G401.6 (cell line): ENCODE measurements around the gene KIF1C.
"Not testable (repeated sequence)": the region's sequence is repeated elsewhere in the genome, so short reads cannot be mapped to it uniquely, and the experiment has no call there.

Source experiments
- FAIRE-seq: peaks from 2 replicates; lab custom pipeline; 2012; peaks lifted over from hg19 to GRCh38; lab: Jason Lieb, UNC

Gene KIF1C

DNA sequence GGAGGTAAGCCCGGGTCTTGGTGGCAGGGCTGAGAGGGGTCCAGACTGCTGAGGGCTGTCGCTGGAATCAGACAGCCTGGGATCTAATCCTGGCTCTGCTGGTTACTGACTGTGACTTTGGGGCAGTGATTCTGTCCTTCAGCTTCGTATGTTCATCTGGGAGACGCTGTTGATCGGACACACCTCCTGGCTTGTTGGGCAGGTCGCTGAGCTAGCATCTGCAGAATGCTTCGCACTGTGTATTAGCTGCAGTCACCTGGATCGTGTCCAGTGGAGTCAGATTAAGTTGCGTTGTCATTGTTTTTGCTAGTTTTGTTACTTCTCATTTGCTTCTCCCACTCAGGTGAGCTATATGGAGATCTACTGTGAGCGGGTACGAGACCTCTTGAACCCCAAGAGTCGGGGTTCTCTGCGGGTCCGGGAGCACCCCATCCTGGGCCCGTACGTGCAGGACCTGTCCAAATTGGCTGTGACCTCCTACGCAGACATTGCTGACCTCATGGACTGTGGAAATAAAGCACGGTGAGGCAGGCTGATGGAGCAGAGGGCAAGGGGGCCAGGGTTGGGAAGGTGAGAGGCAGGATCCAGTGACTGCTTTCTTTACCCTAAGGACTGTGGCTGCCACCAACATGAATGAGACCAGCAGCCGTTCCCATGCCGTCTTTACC lies 4.5 kb downstream of the KIF1C start:
- no peak for FAIRE-seq

- no peak for FAIRE-seq
Measured at GRCh38 chr17:5003214-5003867, 5.6 kb downstream of the KIF1C start.

DNA sequence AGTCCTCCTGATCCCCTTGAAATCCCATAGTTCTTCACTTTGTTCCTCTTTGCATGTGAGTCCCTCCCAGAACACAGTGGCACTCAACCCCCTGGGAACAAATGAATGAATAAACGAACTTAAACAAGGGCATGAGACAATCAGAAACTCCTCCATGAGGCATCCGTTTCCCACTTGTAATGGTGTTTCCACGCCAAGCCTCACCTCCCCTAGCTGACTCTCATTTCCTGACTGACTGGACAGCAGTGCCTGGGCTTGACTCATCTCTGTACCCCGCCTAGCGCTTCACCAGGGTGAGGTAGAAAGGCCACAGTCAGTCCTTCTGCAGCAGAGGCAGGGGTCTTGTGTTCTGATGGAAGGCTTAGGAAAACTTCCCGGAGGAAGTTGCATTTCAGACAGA lies 14.2 kb downstream of the KIF1C start:
- FAIRE-seq, result no peak

DNA sequence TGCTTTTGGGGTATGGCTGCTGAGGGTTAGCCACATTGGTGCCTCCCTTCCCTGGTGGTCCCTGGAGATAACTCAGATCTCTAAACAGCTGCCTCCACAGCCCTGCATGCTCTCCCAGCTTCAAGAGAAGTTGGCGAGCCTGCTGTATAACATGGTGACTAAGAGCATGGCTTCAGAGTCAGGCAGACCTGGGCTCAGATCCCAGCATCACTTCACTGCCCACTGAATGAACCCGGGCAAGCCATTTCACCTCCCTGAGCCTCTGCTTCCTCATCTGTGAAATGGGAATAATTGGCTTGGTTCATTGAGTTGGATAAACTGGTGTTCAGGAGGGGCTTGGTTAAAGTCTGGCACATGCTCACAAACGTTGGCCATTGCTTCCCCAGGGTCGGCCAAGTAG lies 16.6 kb downstream of the KIF1C start:
- FAIRE-seq, result no peak

- FAIRE-seq, result no peak
Measured at GRCh38 chr17:5019475-5019956, 21.8 kb downstream of the KIF1C start.

- FAIRE-seq, result no peak
Measured at GRCh38 chr17:5020502-5021023, 22.8 kb downstream of the KIF1C start.

DNA sequence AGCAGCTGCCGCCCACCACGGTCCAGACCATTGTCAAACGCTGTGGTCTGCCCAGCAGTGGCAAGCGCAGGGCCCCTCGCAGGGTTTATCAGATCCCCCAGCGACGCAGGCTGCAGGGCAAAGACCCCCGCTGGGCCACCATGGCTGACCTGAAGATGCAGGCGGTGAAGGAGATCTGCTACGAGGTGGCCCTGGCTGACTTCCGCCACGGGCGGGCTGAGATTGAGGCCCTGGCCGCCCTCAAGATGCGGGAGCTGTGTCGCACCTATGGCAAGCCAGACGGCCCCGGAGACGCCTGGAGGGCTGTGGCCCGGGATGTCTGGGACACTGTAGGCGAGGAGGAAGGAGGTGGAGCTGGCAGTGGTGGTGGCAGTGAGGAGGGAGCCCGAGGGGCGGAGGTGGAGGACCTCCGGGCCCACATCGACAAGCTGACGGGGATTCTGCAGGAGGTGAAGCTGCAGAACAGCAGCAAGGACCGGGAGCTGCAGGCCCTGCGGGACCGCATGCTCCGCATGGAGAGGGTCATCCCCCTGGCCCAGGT lies 24.5 kb downstream of the KIF1C start:
- no peak for FAIRE-seq

- no peak for FAIRE-seq
Measured at GRCh38 chr17:5023588-5024147, 25.9 kb downstream of the KIF1C start.

DNA sequence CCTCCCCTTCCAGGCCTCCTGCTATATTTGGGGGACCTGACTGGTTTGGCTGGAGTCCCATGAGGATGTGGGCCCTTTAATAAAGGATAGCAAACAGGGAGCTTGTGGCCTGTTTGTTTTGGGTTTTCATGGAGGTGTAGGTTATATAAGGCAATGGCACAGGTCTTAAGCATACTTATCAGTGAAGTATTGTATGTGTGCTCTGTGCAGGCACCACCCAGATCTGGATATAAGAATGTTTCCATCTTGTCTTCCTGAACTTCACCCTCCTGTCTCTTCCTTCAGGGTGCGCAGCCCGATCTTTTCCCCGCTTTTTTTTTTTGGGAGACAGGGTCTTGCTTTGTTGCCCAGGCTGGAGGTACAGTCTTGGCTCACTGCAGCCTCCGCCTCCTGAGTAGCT lies 26.9 kb downstream of the KIF1C start:
- FAIRE-seq, result no peak

- FAIRE-seq, result no peak
Measured at GRCh38 chr17:5027299-5027698, 29.5 kb downstream of the KIF1C start.

- FAIRE-seq, result no peak
Measured at GRCh38 chr17:5027916-5028315, 30.2 kb downstream of the KIF1C start.

- not testable (repeated sequence) for FAIRE-seq
Measured at GRCh38 chr17:5030168-5030567, 32.4 kb downstream of the KIF1C start.

DNA sequence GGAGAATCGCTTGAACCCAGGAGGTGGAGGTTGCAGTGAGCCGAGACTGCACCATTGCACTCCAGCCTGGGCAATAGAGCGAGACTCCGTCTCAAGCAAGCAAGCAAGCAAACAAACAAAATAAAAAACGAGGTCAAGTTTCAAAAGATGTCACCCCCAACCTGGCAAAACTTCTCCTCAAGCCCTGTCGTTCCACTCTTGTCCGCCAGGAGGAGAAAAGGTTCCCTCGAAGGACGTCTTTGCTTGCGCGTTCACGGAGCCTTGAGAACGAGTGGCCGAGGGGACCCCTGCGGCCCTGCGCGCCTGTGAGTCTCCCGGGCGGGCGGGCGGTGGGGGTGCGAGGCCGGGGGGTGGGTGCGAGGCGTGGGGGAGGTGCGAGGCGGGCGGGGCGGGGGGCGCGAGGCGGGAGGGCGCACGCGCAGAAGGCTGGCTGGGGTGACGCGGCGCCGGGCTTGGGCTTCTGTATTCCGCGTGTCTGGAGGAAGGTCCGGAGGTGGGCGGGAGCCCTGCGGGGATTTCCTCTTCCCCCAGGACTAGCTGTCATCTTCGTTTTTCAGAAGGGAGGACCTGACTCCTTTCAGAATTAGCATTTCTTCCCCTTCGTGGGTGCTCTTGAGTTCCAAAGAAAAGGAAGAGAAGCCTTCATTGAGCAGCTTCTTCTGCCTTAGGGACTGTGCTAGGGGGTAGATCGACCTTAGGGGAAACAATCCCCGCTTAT lies 33.8 kb downstream of the KIF1C start:
- FAIRE-seq, result no peak

GRCh38 chr17:5032865-5033264 lies 35.1 kb downstream of the KIF1C start:
- FAIRE-seq, result no peak

- no peak for FAIRE-seq
Measured at GRCh38 chr17:5033352-5034015, 35.7 kb downstream of the KIF1C start.

GRCh38 chr17:5034063-5034462 lies 36.3 kb downstream of the KIF1C start:
- no peak for FAIRE-seq

DNA sequence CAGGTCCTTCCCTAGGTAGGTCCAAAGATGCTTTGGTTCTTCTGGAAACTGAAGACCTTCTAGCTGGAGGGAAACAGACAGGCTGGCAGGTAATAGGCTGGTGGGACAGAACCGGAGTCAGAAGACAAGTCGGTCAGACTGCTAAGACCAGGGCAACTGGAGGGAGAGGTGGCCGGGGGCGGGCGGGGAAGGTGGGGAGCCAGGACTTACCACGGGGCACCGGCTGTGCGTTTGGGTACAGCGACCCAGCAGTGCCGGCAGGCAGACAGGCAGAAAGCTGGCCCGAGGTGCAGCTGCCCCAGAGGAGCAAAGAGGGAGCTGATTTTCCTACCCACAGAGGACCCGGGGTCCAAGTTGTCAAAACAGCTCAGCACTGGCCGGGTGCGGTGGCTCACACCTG lies 36.9 kb downstream of the KIF1C start:
- no peak for FAIRE-seq

GRCh38 chr17:5035315-5035714 lies 37.6 kb downstream of the KIF1C start, which contains the start of gene SLC52A1:
Gene SLC52A1, minus strand, starts transcription at chr17:5035426. Its CDS starts 820 bp downstream, at chr17:5034606.
- FAIRE-seq, result no peak

- FAIRE-seq, result no peak
Measured at GRCh38 chr17:5042157-5043022, 44.6 kb downstream of the KIF1C start.

GRCh38 chr17:5043524-5043923 lies 45.8 kb downstream of the KIF1C start:
- no peak for FAIRE-seq

GRCh38 chr17:5044630-5045029 lies 46.9 kb downstream of the KIF1C start:
- FAIRE-seq, result no peak
